ENCODE results near the gene TEAD1. TPM values are rescaled to one million over a fixed set of nuclear protein-coding genes. Genes with fewer than 3 reads are reported as not detected.

TEAD1 gene
- total RNA-seq, 1 experiment from 2014 or later, result 102 TPM

DNA sequence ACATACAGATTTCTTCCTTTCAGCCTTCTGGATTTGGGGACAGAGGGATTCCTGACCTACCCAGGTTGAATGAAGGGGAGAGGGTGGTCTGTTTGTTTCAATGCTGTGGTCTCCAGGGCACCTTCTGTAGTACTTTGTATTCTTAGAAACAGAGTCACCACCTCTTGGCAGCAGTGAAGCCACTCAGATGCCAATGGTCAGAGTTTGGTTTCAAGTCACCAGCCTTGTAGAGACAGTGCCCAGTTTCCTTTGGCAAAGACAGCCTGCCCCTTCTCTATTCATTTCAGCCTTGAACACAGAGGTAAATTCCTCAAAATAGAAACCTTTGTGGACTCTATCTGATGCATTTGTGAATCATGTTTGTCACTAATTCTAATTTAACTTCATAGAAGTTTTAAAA, 223.2 kb downstream of the TEAD1 start:
- DNase-seq (ENCODE audit: low read depth, low spot score), result no peak
- TF ChIP-seq TCF7L2 (IDR thresholded peaks at IDR 0.05; ENCODE audit: low read depth, low read length), result no peak
- no peak for TF ChIP-seq SIN3A (IDR thresholded peaks at IDR 0.05; ENCODE audit: borderline replicate concordance, insufficient read depth, low read depth, low read length)
- TF ChIP-seq, protein P1, sequence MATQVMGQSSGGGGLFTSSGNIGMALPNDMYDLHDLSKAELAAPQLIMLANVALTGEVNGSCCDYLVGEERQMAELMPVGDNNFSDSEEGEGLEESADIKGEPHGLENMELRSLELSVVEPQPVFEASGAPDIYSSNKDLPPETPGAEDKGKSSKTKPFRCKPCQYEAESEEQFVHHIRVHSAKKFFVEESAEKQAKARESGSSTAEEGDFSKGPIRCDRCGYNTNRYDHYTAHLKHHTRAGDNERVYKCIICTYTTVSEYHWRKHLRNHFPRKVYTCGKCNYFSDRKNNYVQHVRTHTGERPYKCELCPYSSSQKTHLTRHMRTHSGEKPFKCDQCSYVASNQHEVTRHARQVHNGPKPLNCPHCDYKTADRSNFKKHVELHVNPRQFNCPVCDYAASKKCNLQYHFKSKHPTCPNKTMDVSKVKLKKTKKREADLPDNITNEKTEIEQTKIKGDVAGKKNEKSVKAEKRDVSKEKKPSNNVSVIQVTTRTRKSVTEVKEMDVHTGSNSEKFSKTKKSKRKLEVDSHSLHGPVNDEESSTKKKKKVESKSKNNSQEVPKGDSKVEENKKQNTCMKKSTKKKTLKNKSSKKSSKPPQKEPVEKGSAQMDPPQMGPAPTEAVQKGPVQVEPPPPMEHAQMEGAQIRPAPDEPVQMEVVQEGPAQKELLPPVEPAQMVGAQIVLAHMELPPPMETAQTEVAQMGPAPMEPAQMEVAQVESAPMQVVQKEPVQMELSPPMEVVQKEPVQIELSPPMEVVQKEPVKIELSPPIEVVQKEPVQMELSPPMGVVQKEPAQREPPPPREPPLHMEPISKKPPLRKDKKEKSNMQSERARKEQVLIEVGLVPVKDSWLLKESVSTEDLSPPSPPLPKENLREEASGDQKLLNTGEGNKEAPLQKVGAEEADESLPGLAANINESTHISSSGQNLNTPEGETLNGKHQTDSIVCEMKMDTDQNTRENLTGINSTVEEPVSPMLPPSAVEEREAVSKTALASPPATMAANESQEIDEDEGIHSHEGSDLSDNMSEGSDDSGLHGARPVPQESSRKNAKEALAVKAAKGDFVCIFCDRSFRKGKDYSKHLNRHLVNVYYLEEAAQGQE (IDR thresholded peaks at IDR 0.05; ENCODE audit: insufficient read depth in 1 of 2, low read depth in 2 of 2, low read length in 1 of 2), result no peak
- no peak for TF ChIP-seq POLR2AphosphoS5 (IDR thresholded peaks at IDR 0.05; ENCODE audit: low read depth, low read length)
- TF ChIP-seq, protein P2, sequence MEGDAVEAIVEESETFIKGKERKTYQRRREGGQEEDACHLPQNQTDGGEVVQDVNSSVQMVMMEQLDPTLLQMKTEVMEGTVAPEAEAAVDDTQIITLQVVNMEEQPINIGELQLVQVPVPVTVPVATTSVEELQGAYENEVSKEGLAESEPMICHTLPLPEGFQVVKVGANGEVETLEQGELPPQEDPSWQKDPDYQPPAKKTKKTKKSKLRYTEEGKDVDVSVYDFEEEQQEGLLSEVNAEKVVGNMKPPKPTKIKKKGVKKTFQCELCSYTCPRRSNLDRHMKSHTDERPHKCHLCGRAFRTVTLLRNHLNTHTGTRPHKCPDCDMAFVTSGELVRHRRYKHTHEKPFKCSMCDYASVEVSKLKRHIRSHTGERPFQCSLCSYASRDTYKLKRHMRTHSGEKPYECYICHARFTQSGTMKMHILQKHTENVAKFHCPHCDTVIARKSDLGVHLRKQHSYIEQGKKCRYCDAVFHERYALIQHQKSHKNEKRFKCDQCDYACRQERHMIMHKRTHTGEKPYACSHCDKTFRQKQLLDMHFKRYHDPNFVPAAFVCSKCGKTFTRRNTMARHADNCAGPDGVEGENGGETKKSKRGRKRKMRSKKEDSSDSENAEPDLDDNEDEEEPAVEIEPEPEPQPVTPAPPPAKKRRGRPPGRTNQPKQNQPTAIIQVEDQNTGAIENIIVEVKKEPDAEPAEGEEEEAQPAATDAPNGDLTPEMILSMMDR (IDR thresholded peaks at IDR 0.05), result no peak
- Histone ChIP-seq H3K4me1 (ENCODE audit: control insufficient read depth, insufficient read depth, low read length) (no peaks in the 10 kb centered on the region), H3K27ac (ENCODE audit: low read length) (no peak overlapping the region), H3K4me3 (ENCODE audit: low read depth in 2 of 2, low read length in 2 of 2) (no peak overlapping the region), H3K36me3 (ENCODE audit: control insufficient read depth, insufficient read depth, low read length) (peaks cover 4% of the 10 kb centered on the region; the same call in 1 of the 2 replicates), H3K27me3 (ENCODE audit: control insufficient read depth, insufficient read depth, low read length) (no peaks in the 10 kb centered on the region), H3K9me3 (ENCODE audit: control insufficient read depth, insufficient read depth, low read depth, low read length) (no peaks in the 10 kb centered on the region)
- ATAC-seq, result no peak
- in situ Hi-C loops (cut with HindIII; ENCODE audit: low pct_unique_long_range_greater_than_20kb, low sequenced_read_pairs) (no loop called here), intact Hi-C loops (cut with micrococcal nuclease; ENCODE audit: unreplicated experiment) (loop anchor here (10.0 kb wide), 1 partner anchor 483 kb away; no protein-coding TSS in a partner anchor)
- POLR2A ChIA-PET, result no interaction called here
- CTCF ChIA-PET, result no interaction called here
- no TSS peak for BruUV-seq (replicated peaks)

DNA sequence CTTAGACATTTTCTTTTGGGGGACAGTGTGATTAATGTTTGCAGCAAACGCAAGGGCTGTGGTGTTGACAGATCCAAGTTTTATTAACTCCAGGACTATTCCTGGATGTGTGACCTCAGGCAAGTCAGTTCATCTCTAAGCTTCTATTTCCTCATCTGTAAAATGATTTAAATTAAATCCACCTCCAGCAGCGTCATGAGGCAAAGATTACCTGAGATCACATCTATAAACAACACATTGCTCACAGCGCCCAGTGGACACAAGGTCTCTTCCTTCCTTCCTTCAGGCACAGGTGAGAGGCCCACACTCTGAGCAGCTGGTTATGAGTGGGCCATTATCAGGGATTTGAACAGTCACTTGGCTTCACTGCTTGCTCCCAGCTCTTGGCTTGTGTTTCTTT, 223.6 kb downstream of the TEAD1 start:
- no peak overlapping the region for H3K4me3 ChIP-seq (ENCODE audit: low read depth in 2 of 2, low read length in 2 of 2)
- no peaks in the 10 kb centered on the region for H3K4me1 ChIP-seq (ENCODE audit: control insufficient read depth, insufficient read depth, low read length)
- H3K27me3 ChIP-seq (ENCODE audit: control insufficient read depth, insufficient read depth, low read length), result no peaks in the 10 kb centered on the region
- no peak overlapping the region for H3K27ac ChIP-seq (ENCODE audit: low read length)
- in situ Hi-C loops (cut with HindIII; ENCODE audit: low pct_unique_long_range_greater_than_20kb, low sequenced_read_pairs) (no loop called here), intact Hi-C loops (cut with micrococcal nuclease; ENCODE audit: unreplicated experiment) (loop anchor here (10.0 kb wide), 1 partner anchor 483 kb away; no protein-coding TSS in a partner anchor)
- H3K9me3 ChIP-seq (ENCODE audit: control insufficient read depth, insufficient read depth, low read depth, low read length), result no peaks in the 10 kb centered on the region
- ATAC-seq (no peak), DNase-seq (ENCODE audit: low read depth, low spot score) (no peak)
- no TSS peak for BruUV-seq (replicated peaks)
- CTCF ChIA-PET, result interaction anchor here (0.7 kb wide), 1 partner anchor 8 kb away, joined by 4 read pairs; no protein-coding TSS in a partner anchor
- POLR2A ChIA-PET, result no interaction called here
- H3K36me3 ChIP-seq (ENCODE audit: control insufficient read depth, insufficient read depth, low read length), result peaks cover 4% of the 10 kb centered on the region; the same call in 1 of the 2 replicates
- TF ChIP-seq, protein P1 (IDR thresholded peaks at IDR 0.05; ENCODE audit: insufficient read depth in 1 of 2, low read depth in 2 of 2, low read length in 1 of 2), result no peak
- TF ChIP-seq SIN3A (IDR thresholded peaks at IDR 0.05; ENCODE audit: borderline replicate concordance, insufficient read depth, low read depth, low read length) (no peak), TCF7L2 (IDR thresholded peaks at IDR 0.05; ENCODE audit: low read depth, low read length) (no peak), POLR2AphosphoS5 (IDR thresholded peaks at IDR 0.05; ENCODE audit: low read depth, low read length) (no peak)
- TF ChIP-seq, protein P2 (IDR thresholded peaks at IDR 0.05), result no peak
